GM21737 (cell line): ENCODE results near the gene OMA1.

Source experiments
- ATAC-seq: cut with Tn5 transposase; IDR thresholded peaks from one replicate; pipeline ENCODE4 v1.9.1; 2021; ENCODE audit warnings: mild to moderate bottlenecking, moderate library complexity; ENCODE audit not compliant: unreplicated experiment

Gene OMA1

GRCh38 chr1:58465176-58465575 is 81.3 kb downstream of the OMA1 start:
- ATAC-seq = no peak

GRCh38 chr1:58460469-58460868 is 86.1 kb downstream of the OMA1 start:
- no peak for ATAC-seq

GRCh38 chr1:58459911-58460310 is 86.6 kb downstream of the OMA1 start:
- ATAC-seq = no peak

DNA sequence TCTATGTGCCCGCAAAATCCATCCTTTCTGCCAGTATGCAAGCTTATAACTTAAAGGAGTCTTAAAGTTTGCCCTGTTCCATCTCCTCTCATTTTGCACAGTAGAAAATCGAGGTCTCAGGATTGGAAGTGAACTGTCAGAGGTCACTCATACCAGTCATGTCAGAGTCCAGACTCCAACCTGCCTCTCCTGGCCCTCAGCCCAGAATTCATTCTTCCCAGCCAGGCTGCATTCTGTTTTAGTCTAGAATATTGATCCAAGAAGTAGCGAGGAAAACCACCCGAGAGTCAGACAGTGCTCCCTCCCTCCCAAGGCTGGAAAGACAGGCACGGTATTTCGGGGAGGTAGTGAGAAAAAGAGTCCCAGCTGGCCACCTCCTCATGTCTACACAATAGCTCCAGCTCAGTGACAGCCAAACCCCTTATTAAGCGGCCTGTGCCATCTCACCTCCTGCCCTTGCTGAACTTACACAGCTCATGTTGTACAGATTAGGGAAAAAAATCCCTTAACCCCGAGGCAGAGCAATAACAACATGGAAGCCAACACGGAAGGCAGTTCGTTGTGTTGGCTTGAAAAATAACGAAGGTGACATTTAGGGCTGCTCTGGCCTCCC is 89.4 kb downstream of the OMA1 start:
- ATAC-seq = no peak

- ATAC-seq = no peak
Measured at GRCh38 chr1:58456470-58456869, 90.1 kb downstream of the OMA1 start.

- ATAC-seq = no peak
Measured at GRCh38 chr1:58454807-58455206, 91.7 kb downstream of the OMA1 start.

DNA sequence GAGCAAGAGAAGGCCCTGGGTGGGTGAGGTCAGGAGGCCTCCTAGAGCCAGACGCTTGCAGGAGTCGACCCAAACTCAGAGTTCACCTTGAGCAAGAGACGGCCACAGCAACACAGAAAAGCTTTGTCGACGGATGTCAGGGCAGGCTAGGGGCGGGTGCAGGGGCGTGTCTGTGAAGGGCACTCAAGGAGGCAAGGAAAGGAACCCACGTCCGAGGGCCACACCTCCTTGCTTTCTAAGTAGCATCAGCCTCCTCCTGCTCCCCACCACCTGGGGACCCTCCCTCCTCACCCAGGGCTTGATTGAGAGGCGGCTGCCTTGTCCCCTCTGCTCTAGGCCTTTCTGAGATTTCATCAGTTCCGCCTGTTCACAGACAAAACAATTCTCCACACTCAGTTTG is 92.1 kb downstream of the OMA1 start:
- no peak for ATAC-seq

DNA sequence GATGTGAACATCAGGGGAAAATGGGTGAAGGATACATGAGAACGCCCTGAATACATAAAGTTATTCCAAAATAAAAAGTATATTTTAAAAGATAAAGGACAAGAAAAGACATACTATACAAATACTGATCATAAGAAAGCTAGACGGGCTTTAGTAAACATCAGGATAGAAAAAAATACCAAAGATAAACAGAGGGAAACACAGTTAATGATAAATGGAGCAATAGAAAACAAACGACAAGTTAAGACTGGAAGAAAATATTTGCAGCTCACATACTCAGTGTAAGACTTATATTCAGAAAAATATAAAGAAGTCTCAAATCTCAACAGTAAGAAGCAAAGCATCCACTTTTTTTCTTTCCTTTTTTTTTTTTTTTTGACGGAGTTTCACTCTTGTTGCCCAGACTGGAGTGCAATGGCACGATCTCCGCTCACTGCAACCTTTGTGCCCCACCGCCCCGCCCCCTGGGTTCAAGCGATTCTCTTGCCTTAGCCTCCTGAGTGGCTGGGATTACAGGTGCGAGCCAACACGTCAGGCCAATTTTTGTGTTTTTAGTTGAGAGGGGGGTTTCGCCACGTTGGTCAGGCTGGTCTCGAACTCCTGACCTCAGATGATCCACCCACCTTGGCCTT is 94.8 kb downstream of the OMA1 start:
- ATAC-seq = no peak

GRCh38 chr1:58447886-58448285 is 98.6 kb downstream of the OMA1 start:
- no peak for ATAC-seq

- ATAC-seq = no peak
Measured at GRCh38 chr1:58447042-58447441, 99.5 kb downstream of the OMA1 start.

DNA sequence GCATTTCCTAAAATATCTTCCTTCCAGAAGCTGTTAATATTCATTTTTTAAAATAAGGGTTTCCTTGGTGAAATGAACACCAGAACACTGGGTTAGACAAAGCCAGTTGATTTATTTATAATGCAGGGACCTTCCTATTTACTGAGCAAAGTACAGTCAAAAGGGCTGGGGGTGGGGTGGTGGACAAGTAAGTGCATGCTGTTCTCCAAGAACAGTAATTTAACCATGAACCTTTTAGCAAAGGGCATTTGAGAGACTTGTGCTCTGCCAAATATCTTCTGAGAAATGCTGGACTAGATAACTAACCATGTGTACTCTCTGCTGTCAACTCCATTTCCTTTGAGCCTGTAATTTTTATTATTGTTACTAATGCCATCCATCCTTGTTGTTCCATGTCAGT is 100.2 kb downstream of the OMA1 start:
- no peak for ATAC-seq

DNA sequence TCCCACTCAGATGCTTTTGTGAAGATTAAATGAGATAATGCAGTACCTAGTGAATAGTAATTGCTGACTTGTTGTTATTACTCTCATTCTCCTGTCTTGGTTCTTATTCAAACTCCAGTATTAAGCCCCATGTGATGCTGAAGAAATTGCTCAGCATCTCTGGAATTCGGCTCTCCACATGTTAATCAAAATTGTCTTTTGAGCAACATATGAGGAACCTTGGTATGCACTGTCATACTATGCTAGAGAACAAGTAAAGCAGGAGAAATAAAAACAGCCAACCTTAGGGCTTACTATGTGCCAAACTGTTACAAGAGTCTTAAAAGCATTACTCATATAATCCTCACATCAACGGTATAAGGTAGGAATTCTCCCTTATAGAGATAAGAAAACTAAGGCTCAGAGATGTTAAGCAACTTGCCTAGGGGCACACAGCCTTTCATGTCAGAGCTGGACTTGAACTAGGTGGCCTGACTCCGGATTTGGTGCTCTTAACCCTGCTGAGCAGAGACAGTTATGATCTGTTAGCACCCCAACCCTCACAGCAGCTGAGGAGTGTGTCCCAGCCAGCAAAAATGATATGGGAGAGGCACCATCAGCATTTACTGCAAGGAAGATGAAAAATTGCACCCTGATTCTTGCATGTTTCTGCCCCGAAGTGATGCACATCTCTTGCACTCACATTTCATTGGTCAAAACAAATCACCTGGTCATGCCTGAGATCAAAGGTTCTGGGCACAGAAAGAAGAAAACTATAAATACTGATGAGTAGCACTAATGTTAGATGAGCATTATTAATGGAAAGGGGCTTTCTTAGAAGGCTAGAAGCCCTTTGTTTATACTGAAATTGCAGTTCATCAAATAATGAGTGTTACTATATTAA is 102.3 kb downstream of the OMA1 start:
- no peak for ATAC-seq

GRCh38 chr1:58442114-58442513 is 104.4 kb downstream of the OMA1 start:
- ATAC-seq = no peak

GRCh38 chr1:58441699-58442098 is 104.8 kb downstream of the OMA1 start:
- ATAC-seq = no peak

DNA sequence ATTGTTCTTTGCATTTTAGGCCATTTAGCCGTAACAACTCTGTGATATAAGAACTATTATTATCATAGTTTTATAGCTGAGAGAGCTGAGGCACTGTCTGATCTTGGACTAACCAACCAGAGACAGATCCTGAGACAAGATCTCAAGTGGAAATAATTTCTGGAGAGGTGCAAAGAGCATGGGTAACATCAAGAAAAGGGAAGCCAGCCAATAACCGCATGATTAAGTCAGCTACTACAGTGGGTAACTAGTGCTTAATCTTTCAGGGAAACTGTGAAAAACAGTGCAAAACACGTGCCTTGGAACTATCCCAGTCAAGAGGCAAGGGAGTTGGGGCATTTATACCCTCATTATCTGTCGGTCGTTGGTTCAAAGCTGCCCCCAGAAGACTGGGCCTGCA is 105.8 kb downstream of the OMA1 start:
- ATAC-seq = no peak

GRCh38 chr1:58439946-58440345 is 106.6 kb downstream of the OMA1 start:
- ATAC-seq = no peak

- ATAC-seq = no peak
Measured at GRCh38 chr1:58438468-58438867, 108.1 kb downstream of the OMA1 start.

GRCh38 chr1:58437623-58438022 is 108.9 kb downstream of the OMA1 start:
- no peak for ATAC-seq

GRCh38 chr1:58436615-58437297 is 109.8 kb downstream of the OMA1 start:
- ATAC-seq = no peak

DNA sequence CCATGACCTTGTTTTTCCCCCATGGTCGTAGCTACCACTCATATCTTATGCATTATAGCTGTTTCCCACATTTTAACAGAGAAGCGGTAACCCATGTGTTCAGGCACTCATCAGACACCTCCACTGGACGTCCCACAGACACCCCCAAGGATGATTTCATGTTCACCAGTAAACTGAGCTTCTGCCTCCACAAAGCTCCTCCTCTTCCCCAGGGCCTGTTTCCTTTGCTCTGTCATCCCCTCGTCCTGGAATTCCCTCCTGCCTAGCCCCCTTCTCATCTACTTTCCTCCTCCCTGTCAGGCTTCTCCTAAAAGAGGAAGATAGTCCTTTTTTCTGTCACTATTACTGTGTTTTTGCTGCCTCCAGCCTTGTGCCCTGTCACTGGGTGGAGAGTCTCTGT is 111.2 kb downstream of the OMA1 start:
- ATAC-seq = no peak

GRCh38 chr1:58434607-58435006 is 111.9 kb downstream of the OMA1 start:
- ATAC-seq = no peak
